Tibial artery (tissue), 4 donors: ENCODE measurements around the gene ANP32B.

Experiments used
- DNase-seq, 2 donors: peaks; one replicate each; pipeline ENCODE4 v3.0.0-alpha.2; 2019
- H3K27ac ChIP-seq, 2 donors: fragments of 200-600 bp; sonication (generic) in 1 of 2; 1 replicate in 1 of 2; 2 replicates in 1 of 2; pipeline ENCODE4 v1.5.1; 2018 to 2019; ENCODE audit warnings: mild to moderate bottlenecking in 1 of 2
- H3K27me3 ChIP-seq, 2 donors: fragments of 200-600 bp; sonication (generic) in 1 of 2; one replicate each; pipeline versions ENCODE4 v1.5.1 to v1.6.0; 2016 to 2019
- H3K36me3 ChIP-seq, 3 donors: fragments of 200-600 bp; sonication (generic) in 2 of 3; one replicate each; pipeline ENCODE4 v1.5.1; 2016 to 2019; ENCODE audit warnings: mild to moderate bottlenecking in 2 of 3
- H3K4me1 ChIP-seq, 4 donors: fragments of 200-600 bp; sonication (generic) in 2 of 4; 1 replicate in 3 of 4; 2 replicates in 1 of 4; pipeline ENCODE4 v1.5.1; 2016 to 2019
- H3K4me3 ChIP-seq, 2 donors: fragments of 200-600 bp; sonication (generic) in 1 of 2; 1 replicate in 1 of 2; 2 replicates in 1 of 2; pipeline ENCODE4 v1.5.1; 2018 to 2019; ENCODE audit warnings: mild to moderate bottlenecking in 2 of 2
- H3K9me3 ChIP-seq, 3 donors: fragments of 200-600 bp; sonication (generic) in 1 of 3; one replicate each; pipeline ENCODE4 v1.5.1; 2016 to 2019
- CTCF ChIP-seq, 2 experiments: fragments of 200-600 bp in 1 of 2; fragments of 450-650 bp in 1 of 2; IDR thresholded peaks; one replicate each; pipeline ENCODE4 v1.5.1; 2017 to 2019; ENCODE audit warnings: antibody characterized with exemption in 2 of 2, mild to moderate bottlenecking in 1 of 2, moderate library complexity in 1 of 2
- intact Hi-C: fragments of 100-400 bp; cut with DNase I; formaldehyde crosslinking; loops from one replicate; pipeline ENCODE4 v1.15.0; 2023; ENCODE audit warnings: low total_unique reads

Gene ANP32B

GRCh38 chr9:98062161-98062560 lies 79.0 kb downstream of the ANP32B start:
- Histone ChIP-seq H3K4me1 (peaks cover 0 to 16% (median 10%) of the 10 kb centered on the region in 4 donors), H3K36me3 (peaks cover 15 to 53% (median 40%) of the 10 kb centered on the region in 3 donors), H3K4me3 (no peak overlapping the region), H3K27me3 (no peaks in the 10 kb centered on the region), H3K27ac (no peak overlapping the region), H3K9me3 (no peaks in the 10 kb centered on the region)
- TF ChIP-seq CTCF (IDR thresholded peaks at IDR 0.05), result no peak
- no peak for DNase-seq
- intact Hi-C loops, result no loop called here

- Histone ChIP-seq H3K27ac (no peak overlapping the region), H3K9me3 (no peaks in the 10 kb centered on the region), H3K4me3 (no peak overlapping the region), H3K36me3 (peaks cover 15 to 53% (median 43%) of the 10 kb centered on the region in 3 donors), H3K4me1 (no peaks in the 10 kb centered on the region), H3K27me3 (no peaks in the 10 kb centered on the region)
- no peak for TF ChIP-seq CTCF (IDR thresholded peaks at IDR 0.05)
- DNase-seq, result no peak
- intact Hi-C loops, result no loop called here
These were observed 81.7 kb downstream of the ANP32B start for GRCh38 chr9:98064623-98065392.
